GM18868 (cell line): ENCODE data around the gene WWOX.

ENCODE experiments used
- ATAC-seq: cut with Tn5 transposase; IDR thresholded peaks from one replicate; pipeline ENCODE4 v1.9.1; 2021; ENCODE audit warnings: mild to moderate bottlenecking, moderate library complexity; ENCODE audit not compliant: unreplicated experiment

The WWOX gene

GRCh38 chr16:78915811-78916345, 816.4 kb downstream of the WWOX start:
- ATAC-seq, result no peak

- ATAC-seq, result no peak
These were observed 817.6 kb downstream of the WWOX start for GRCh38 chr16:78916928-78917545.

GRCh38 chr16:78918805-78919305, 819.4 kb downstream of the WWOX start:
- no peak for ATAC-seq

- no peak for ATAC-seq
These were observed 820.4 kb downstream of the WWOX start for GRCh38 chr16:78919852-78920251.

- ATAC-seq, result no peak
These were observed 821.2 kb downstream of the WWOX start for GRCh38 chr16:78920621-78921020.

- ATAC-seq, result no peak
These were observed 825.8 kb downstream of the WWOX start for GRCh38 chr16:78925083-78925767.

GRCh38 chr16:78926723-78927210, 827.3 kb downstream of the WWOX start:
- ATAC-seq, result no peak

GRCh38 chr16:78927766-78928165, 828.3 kb downstream of the WWOX start:
- no peak for ATAC-seq

GRCh38 chr16:78929841-78930240, 830.4 kb downstream of the WWOX start:
- ATAC-seq, result no peak

GRCh38 chr16:78930561-78930960, 831.1 kb downstream of the WWOX start:
- no peak for ATAC-seq

- ATAC-seq, result no peak
These were observed 831.8 kb downstream of the WWOX start for GRCh38 chr16:78931267-78931666.

- no peak for ATAC-seq
These were observed 832.2 kb downstream of the WWOX start for GRCh38 chr16:78931678-78932077.

- no peak for ATAC-seq
These were observed 833.0 kb downstream of the WWOX start for GRCh38 chr16:78932355-78932943.

- ATAC-seq, result no peak
These were observed 836.6 kb downstream of the WWOX start for GRCh38 chr16:78936060-78936459.

- ATAC-seq, result no peak
These were observed 840.1 kb downstream of the WWOX start for GRCh38 chr16:78939597-78939996.

- no peak for ATAC-seq
These were observed 843.3 kb downstream of the WWOX start for GRCh38 chr16:78942625-78943245.

GRCh38 chr16:78945336-78945735, 845.9 kb downstream of the WWOX start:
- no peak for ATAC-seq

GRCh38 chr16:78946556-78946955, 847.1 kb downstream of the WWOX start:
- no peak for ATAC-seq

- no peak for ATAC-seq
These were observed 851.3 kb downstream of the WWOX start for GRCh38 chr16:78950768-78951167.

- no peak for ATAC-seq
These were observed 853.2 kb downstream of the WWOX start for GRCh38 chr16:78952630-78953029.

- ATAC-seq, result no peak
These were observed 854.1 kb downstream of the WWOX start for GRCh38 chr16:78953526-78953925.
